Stomach (tissue), 9 donors: ENCODE results near the gene SERPINI2. TPM values are rescaled to one million over a fixed set of nuclear protein-coding genes. Genes with fewer than 3 reads are reported as not detected.

Experiments used
- DNase-seq, 2 donors: peaks; one replicate each; pipeline versions ENCODE4 v3.0.0 to v3.0.0-alpha.2; 2013 to 2019
- H3K27ac ChIP-seq, 5 donors: fragments of 200-600 bp in 4 of 5; sonication (generic) in 4 of 5; one replicate each; pipeline ENCODE4 v1.5.1; 2013 to 2019; ENCODE audit warnings: mild to moderate bottlenecking in 1 of 5, moderate library complexity in 1 of 5
- H3K27me3 ChIP-seq, 3 donors: fragments of 200-600 bp; sonication (generic); one replicate each; pipeline ENCODE4 v1.5.1; 2017 to 2019; ENCODE audit warnings: mixed run types in 1 of 3
- H3K36me3 ChIP-seq, 4 donors: fragments of 200-600 bp; sonication (generic); 1 replicate in 3 of 4; 2 replicates in 1 of 4; pipeline ENCODE4 v1.5.1; 2016 to 2019
- H3K4me1 ChIP-seq, 4 donors: fragments of 200-600 bp; sonication (generic); one replicate each; pipeline ENCODE4 v1.5.1; 2016 to 2019
- H3K4me3 ChIP-seq, 4 donors: fragments of 200-600 bp; sonication (generic) in 3 of 4; one replicate each; pipeline ENCODE4 v1.5.1; 2016 to 2019; ENCODE audit warnings: mild to moderate bottlenecking in 1 of 4
- H3K9me3 ChIP-seq, 4 donors: fragments of 200-600 bp; sonication (generic); one replicate each; pipeline ENCODE4 v1.5.1; 2016 to 2019
- CTCF ChIP-seq, 7 experiments: fragments of 450-650 bp in 4 of 7; fragments of 200-600 bp in 3 of 7; sonication (generic) in 3 of 7; IDR thresholded peaks; one replicate each; pipeline ENCODE4 v1.5.1; 2016 to 2019; ENCODE audit warnings: antibody characterized with exemption in 7 of 7, control low read depth in 2 of 7, mild to moderate bottlenecking in 1 of 7
- EP300 ChIP-seq: sonication (generic); formaldehyde crosslinking; IDR thresholded peaks from one replicate; pipeline ENCODE4 v1.6.1; 2017; ENCODE audit warnings: antibody characterized with exemption
- POLR2A ChIP-seq, 4 donors: fragments of 450-650 bp; IDR thresholded peaks; one replicate each; pipeline ENCODE4 v1.6.1; 2016; ENCODE audit warnings: antibody characterized with exemption in 4 of 4, control low read depth in 2 of 4, mild to moderate bottlenecking in 1 of 4, moderate library complexity in 1 of 4
- POLR2AphosphoS5 ChIP-seq, 3 donors: sonication (generic); formaldehyde crosslinking; IDR thresholded peaks; one replicate each; pipeline ENCODE4 v1.6.1; 2016; ENCODE audit warnings: antibody characterized with exemption in 3 of 3
- WGBS, 5 donors: extraction: QIAGEN DNeasy Blood & Tissue Kit in 3 of 5; methylation state at CpG; one replicate each; pipeline versions ENCODE4 v1.1.5 to v1.1.7; 2013 to 2018; 5-methylcytosine and 5-hydroxymethylcytosine counted together
- intact Hi-C: fragments of 100-400 bp; cut with DNase I; formaldehyde crosslinking; loops from one replicate; pipeline ENCODE4 v1.15.1; 2023; ENCODE audit warnings: low total_unique reads
- polyA plus RNA-seq, 3 donors: library from polyadenylated mRNA; stranded (reverse); fragments of 200-250 nt; gene quantifications; one replicate each; pipeline ENCODE4 v1.2.3, GENCODE V29; 2013
- total RNA-seq, 5 donors: library from RNA; depleted of rRNA; stranded (reverse); fragments of >200 nt; gene quantifications; one replicate each; pipeline versions ENCODE4 v1.1.0 to v1.2.3, GENCODE V29; 2014 to 2016
- donor health status: healthy with polysubstance abuse.
- donor health status: Bipolar disorder and iron deficiency.
- donor health status: healthy.

SERPINI2 gene
- total and polyA plus RNA-seq, 8 donors, result 1.1 to 1.3 (median 1.1) TPM; not detected in 5

- no peak for DNase-seq
- WGBS, 5 donors, result 81 to 89% (median 86%) methylated on average over 1 of the region's 1 CpG
- Histone ChIP-seq H3K4me3 (no peak overlapping the region), H3K36me3 (no peaks in the 10 kb centered on the region), H3K4me1 (no peaks in the 10 kb centered on the region), H3K9me3 (no peaks in the 10 kb centered on the region), H3K27me3 (no peaks in the 10 kb centered on the region), H3K27ac (no peak overlapping the region)
- intact Hi-C loops, result no loop called here
- TF ChIP-seq POLR2A (IDR thresholded peaks at IDR 0.05) (no peak), POLR2AphosphoS5 (IDR thresholded peaks at IDR 0.05) (no peak), CTCF (IDR thresholded peaks at IDR 0.05) (no peak), EP300 (no peak)
These were observed 15.7 kb upstream of the SERPINI2 start for GRCh38 chr3:167489571-167489970.

- WGBS, 5 donors, result 48 to 67% (median 53%) methylated on average over 3 of the region's 3 CpGs
- H3K36me3 ChIP-seq, result no peaks in the 10 kb centered on the region
- intact Hi-C loops, result no loop called here
- H3K27me3 ChIP-seq, result no peaks in the 10 kb centered on the region
- no peak for DNase-seq
- TF ChIP-seq CTCF (IDR thresholded peaks at IDR 0.05) (no peak), EP300 (no peak), POLR2A (IDR thresholded peaks at IDR 0.05) (no peak), POLR2AphosphoS5 (IDR thresholded peaks at IDR 0.05) (no peak)
- no peak overlapping the region for H3K27ac ChIP-seq
- no peaks in the 10 kb centered on the region for H3K9me3 ChIP-seq
- H3K4me1 ChIP-seq, result no peaks in the 10 kb centered on the region
- no peak overlapping the region for H3K4me3 ChIP-seq
These were observed 13.7 kb upstream of the SERPINI2 start for GRCh38 chr3:167487556-167487955.

GRCh38 chr3:167484551-167484950, 10.7 kb upstream of the SERPINI2 start:
- Histone ChIP-seq H3K4me1 (no peaks in the 10 kb centered on the region), H3K4me3 (no peak overlapping the region), H3K9me3 (no peaks in the 10 kb centered on the region), H3K27ac (no peak overlapping the region), H3K36me3 (no peaks in the 10 kb centered on the region), H3K27me3 (no peaks in the 10 kb centered on the region)
- intact Hi-C loops, result no loop called here
- no peak for DNase-seq
- TF ChIP-seq POLR2A (IDR thresholded peaks at IDR 0.05) (no peak), EP300 (no peak), POLR2AphosphoS5 (IDR thresholded peaks at IDR 0.05) (no peak), CTCF (IDR thresholded peaks at IDR 0.05) (no peak)
- 57 to 77% (median 67%) methylated on average over 2 of the region's 2 CpGs for WGBS, 5 donors

GRCh38 chr3:167483708-167484475, 10.1 kb upstream of the SERPINI2 start:
- TF ChIP-seq POLR2A (IDR thresholded peaks at IDR 0.05), result no peak
- TF ChIP-seq EP300, result no peak
- TF ChIP-seq POLR2AphosphoS5 (IDR thresholded peaks at IDR 0.05), result no peak
- TF ChIP-seq CTCF (IDR thresholded peaks at IDR 0.05), result no peak
- 64 to 80% (median 71%) methylated on average over 2 of the region's 2 CpGs for WGBS, 5 donors

More at GRCh38 chr3:167483708-167484475, 10.1 kb upstream of the SERPINI2 start:
- H3K27me3 ChIP-seq, result no peaks in the 10 kb centered on the region
- no peak for DNase-seq
- H3K9me3 ChIP-seq, result no peaks in the 10 kb centered on the region
- no peaks in the 10 kb centered on the region for H3K36me3 ChIP-seq
- no peak overlapping the region for H3K4me3 ChIP-seq
- intact Hi-C loops, result no loop called here
- no peaks in the 10 kb centered on the region for H3K4me1 ChIP-seq
- H3K27ac ChIP-seq, result no peak overlapping the region
